GM12878 (cell line): ENCODE data around the gene USH2A.

Experiments used
- JUND ChIP-seq: IDR thresholded peaks from 2 replicates; pipeline ENCODE4 v1.6.1; 2012; ENCODE audit warnings: low read depth, mild to moderate bottlenecking, low read length, improper control_type of control experiment, moderate library complexity
- TF ChIP-seq, protein P1 (sequence below), 3 experiments: IDR thresholded peaks in 2 of 3; conservative IDR thresholded peaks in 1 of 3; 2 replicates each; pipeline ENCODE4 v1.5.1; 2011; ENCODE audit warnings: low read depth in 3 of 3, low read length in 3 of 3, mild to moderate bottlenecking in 3 of 3, control low read depth in 2 of 3, moderate library complexity in 2 of 3, inconsistent platforms in 1 of 3, mixed read lengths in 1 of 3; ENCODE audit not compliant: control insufficient read depth in 2 of 3, insufficient read depth in 1 of 3; ENCODE audit errors: extremely low read depth in 1 of 3

DNA sequence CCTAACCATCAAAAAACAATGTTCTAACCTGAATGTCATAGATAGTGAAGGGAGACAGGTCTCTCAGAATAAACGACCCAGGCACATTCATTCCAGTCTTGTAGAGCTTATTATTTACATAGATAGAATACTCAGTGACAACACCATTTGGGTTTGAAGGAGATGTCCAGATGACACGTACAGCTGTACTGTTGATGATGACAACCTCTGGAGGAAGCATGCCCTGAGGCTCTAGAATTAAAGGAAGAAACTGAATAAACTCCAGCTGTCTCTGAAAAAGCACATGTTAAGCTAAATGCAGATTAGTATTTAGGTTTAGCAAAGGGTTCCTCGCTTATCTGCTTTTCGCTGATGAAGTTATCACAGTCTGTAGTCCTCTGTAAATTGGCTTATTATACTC lies 579.0 kb downstream of the USH2A start:
- no peak for TF ChIP-seq JUND
- TF ChIP-seq, protein P1, sequence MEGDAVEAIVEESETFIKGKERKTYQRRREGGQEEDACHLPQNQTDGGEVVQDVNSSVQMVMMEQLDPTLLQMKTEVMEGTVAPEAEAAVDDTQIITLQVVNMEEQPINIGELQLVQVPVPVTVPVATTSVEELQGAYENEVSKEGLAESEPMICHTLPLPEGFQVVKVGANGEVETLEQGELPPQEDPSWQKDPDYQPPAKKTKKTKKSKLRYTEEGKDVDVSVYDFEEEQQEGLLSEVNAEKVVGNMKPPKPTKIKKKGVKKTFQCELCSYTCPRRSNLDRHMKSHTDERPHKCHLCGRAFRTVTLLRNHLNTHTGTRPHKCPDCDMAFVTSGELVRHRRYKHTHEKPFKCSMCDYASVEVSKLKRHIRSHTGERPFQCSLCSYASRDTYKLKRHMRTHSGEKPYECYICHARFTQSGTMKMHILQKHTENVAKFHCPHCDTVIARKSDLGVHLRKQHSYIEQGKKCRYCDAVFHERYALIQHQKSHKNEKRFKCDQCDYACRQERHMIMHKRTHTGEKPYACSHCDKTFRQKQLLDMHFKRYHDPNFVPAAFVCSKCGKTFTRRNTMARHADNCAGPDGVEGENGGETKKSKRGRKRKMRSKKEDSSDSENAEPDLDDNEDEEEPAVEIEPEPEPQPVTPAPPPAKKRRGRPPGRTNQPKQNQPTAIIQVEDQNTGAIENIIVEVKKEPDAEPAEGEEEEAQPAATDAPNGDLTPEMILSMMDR (IDR thresholded peaks at IDR 0.05 in 2 of 3, conservative IDR thresholded peaks at IDR 0.05 in 1 of 3; ENCODE audit: control insufficient read depth in 2 of 3, extremely low read depth in 1 of 3, insufficient read depth in 1 of 3, low read depth in 3 of 3, low read length in 3 of 3), result no peak
